Measurements from ENCODE around the gene PKD2. TPM values are rescaled to one million over a fixed set of nuclear protein-coding genes. Genes with fewer than 3 reads are reported as not detected.
A peak's percentile ranks its signal among the peaks of the same experiment; 100 is the strongest.

PKD2 gene
- polyA plus RNA-seq, 3 donors = 1.2 to 9.7 (median 2.4) TPM

DNA sequence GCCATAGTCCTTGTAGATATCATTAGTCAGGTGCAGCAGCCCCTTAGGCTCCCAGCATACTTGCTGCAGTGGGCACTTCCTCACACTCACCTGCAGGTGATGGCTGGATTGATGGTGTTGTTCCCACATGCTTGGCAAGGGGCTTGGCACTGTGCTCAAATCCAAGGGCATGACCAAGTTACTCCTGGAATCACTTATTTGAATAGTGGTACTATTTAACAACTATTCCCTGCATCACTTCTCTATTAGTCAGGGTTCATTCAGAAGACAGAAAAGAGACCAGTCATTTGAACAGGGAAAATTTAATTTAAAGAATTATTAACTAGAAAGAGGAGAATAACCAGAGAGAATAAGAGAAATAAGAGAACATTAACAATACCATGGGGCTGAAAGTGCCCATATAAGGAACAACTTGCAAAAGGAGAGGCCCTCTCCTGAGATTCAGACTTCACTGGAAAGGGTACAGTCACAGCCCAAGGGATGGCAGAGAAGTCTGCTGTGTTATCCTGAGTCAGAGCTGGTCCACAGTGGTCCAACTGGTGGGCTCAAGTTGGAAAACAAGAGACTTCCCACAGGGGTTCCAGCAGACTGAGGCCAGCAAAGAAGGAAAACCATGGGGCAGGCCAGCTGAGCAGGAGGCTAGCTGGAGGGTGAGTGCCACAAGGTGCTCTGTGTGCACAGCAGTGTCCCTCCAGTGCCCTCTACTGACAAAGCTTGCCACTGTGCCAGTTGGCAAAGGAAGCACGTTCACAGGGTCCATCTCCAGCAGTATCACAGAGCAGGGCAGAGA is 22.1 kb upstream of the PKD2 start:
- intact Hi-C loops (cut with micrococcal nuclease) = loop anchor here (10.0 kb wide), 1 partner anchor 310 kb away; no protein-coding TSS in a partner anchor
- no peaks in the 10 kb centered on the region for H3K9me3 ChIP-seq (replicated peaks in 1 of 2; ENCODE audit: control insufficient read depth in 1 of 2, insufficient read depth in 1 of 2, low read length in 2 of 2)
- H3K9me3 Mint-ChIP-seq = no peaks in the 10 kb centered on the region
- no peak overlapping the region for H2AFZ ChIP-seq (ENCODE audit: insufficient read depth, low read depth, low read length, poor library complexity, severe bottlenecking)
- DNase-seq = peak; percentile 20 to 51 (median 37)
- H3K4me1 ChIP-seq (ENCODE audit: control insufficient read depth in 1 of 2, insufficient read depth in 2 of 2, low read length in 2 of 2) = no peaks in the 10 kb centered on the region
- no peak overlapping the region for H3K27ac ChIP-seq (ENCODE audit: low read depth in 1 of 2, low read length in 2 of 2)
- H3K36me3 ChIP-seq (replicated peaks in 1 of 2; ENCODE audit: control insufficient read depth in 1 of 2, insufficient read depth in 2 of 2, low read length in 2 of 2) = no peaks in the 10 kb centered on the region
- H3K9ac ChIP-seq (ENCODE audit: insufficient read depth, low read length, poor library complexity, severe bottlenecking) = no peak overlapping the region
- TF ChIP-seq, protein P1, sequence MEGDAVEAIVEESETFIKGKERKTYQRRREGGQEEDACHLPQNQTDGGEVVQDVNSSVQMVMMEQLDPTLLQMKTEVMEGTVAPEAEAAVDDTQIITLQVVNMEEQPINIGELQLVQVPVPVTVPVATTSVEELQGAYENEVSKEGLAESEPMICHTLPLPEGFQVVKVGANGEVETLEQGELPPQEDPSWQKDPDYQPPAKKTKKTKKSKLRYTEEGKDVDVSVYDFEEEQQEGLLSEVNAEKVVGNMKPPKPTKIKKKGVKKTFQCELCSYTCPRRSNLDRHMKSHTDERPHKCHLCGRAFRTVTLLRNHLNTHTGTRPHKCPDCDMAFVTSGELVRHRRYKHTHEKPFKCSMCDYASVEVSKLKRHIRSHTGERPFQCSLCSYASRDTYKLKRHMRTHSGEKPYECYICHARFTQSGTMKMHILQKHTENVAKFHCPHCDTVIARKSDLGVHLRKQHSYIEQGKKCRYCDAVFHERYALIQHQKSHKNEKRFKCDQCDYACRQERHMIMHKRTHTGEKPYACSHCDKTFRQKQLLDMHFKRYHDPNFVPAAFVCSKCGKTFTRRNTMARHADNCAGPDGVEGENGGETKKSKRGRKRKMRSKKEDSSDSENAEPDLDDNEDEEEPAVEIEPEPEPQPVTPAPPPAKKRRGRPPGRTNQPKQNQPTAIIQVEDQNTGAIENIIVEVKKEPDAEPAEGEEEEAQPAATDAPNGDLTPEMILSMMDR (IDR thresholded peaks at IDR 0.05) = peak; percentile 66
- H3K4me3 Mint-ChIP-seq = no peak overlapping the region
- H3K4me1 Mint-ChIP-seq = peaks cover 2% of the 10 kb centered on the region
- no peaks in the 10 kb centered on the region for H3K27me3 ChIP-seq (ENCODE audit: control insufficient read depth in 2 of 2, insufficient read depth in 2 of 2, low read length in 2 of 2)
- H3K27me3 Mint-ChIP-seq (ENCODE audit: low read depth in 3 of 3) = peaks cover 0 to 2% (median 0%) of the 10 kb centered on the region in 3 donors
- H3K4me2 ChIP-seq (replicated peaks; ENCODE audit: extremely low read depth, low read length, poor library complexity, severe bottlenecking) = no peak overlapping the region
- H4K20me1 ChIP-seq (ENCODE audit: insufficient read depth, low read length) = no peaks in the 10 kb centered on the region
- no peaks in the 10 kb centered on the region for H3K36me3 Mint-ChIP-seq
- H3K27ac Mint-ChIP-seq = peak overlapping the region in 1 of 7 donors; percentile 10
- no peaks in the 10 kb centered on the region for H3K79me2 ChIP-seq (ENCODE audit: insufficient read depth, low read length)
- 0% methylated on average over 1 of the region's 1 CpG for WGBS (ENCODE audit: insufficient coverage)
- H3K4me3 ChIP-seq (replicated peaks in 1 of 3; ENCODE audit: low read depth in 2 of 3, low read length in 3 of 3) = no peak overlapping the region

DNA sequence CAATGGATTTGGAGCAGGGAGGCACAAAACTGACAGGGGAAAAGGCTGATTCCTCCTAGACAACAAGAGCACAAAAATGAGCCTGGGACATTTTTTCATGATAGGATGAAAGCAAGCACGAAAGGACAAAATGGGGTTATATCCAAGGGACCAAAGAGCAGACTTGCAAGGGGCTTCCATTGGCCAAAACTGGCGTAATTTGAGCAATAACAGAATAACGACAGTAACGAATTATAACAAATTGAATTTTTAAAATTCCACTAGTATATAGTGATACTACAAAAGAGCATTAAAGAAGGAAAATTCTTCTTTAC is 21.6 kb upstream of the PKD2 start:
- H3K27me3 Mint-ChIP-seq (ENCODE audit: low read depth in 3 of 3) = peaks cover 0 to 2% (median 0%) of the 10 kb centered on the region in 3 donors
- no peak for DNase-seq
- no peaks in the 10 kb centered on the region for H3K36me3 Mint-ChIP-seq
- H3K9ac ChIP-seq (ENCODE audit: insufficient read depth, low read length, poor library complexity, severe bottlenecking) = no peak overlapping the region
- H2AFZ ChIP-seq (ENCODE audit: insufficient read depth, low read depth, low read length, poor library complexity, severe bottlenecking) = no peak overlapping the region
- H3K79me2 ChIP-seq (ENCODE audit: insufficient read depth, low read length) = no peaks in the 10 kb centered on the region
- WGBS (ENCODE audit: insufficient coverage) = no CpG with 5 or more reads among the region's 4 CpGs
- H3K4me1 ChIP-seq (ENCODE audit: control insufficient read depth in 1 of 2, insufficient read depth in 2 of 2, low read length in 2 of 2) = no peaks in the 10 kb centered on the region
- peaks cover 2% of the 10 kb centered on the region for H3K4me1 Mint-ChIP-seq
- H3K9me3 ChIP-seq (replicated peaks in 1 of 2; ENCODE audit: control insufficient read depth in 1 of 2, insufficient read depth in 1 of 2, low read length in 2 of 2) = no peaks in the 10 kb centered on the region
- no peaks in the 10 kb centered on the region for H4K20me1 ChIP-seq (ENCODE audit: insufficient read depth, low read length)
- no peak overlapping the region for H3K27ac ChIP-seq (ENCODE audit: low read depth in 1 of 2, low read length in 2 of 2)
- H3K4me2 ChIP-seq (replicated peaks; ENCODE audit: extremely low read depth, low read length, poor library complexity, severe bottlenecking) = no peak overlapping the region
- intact Hi-C loops (cut with micrococcal nuclease) = loop anchor here (10.0 kb wide), 1 partner anchor 311 kb away; no protein-coding TSS in a partner anchor
- H3K27ac Mint-ChIP-seq = peak overlapping the region in 1 of 7 donors; percentile 10
- H3K4me3 Mint-ChIP-seq = no peak overlapping the region
- TF ChIP-seq, protein P1 (IDR thresholded peaks at IDR 0.05) = peak; percentile 43
- no peaks in the 10 kb centered on the region for H3K27me3 ChIP-seq (ENCODE audit: control insufficient read depth in 2 of 2, insufficient read depth in 2 of 2, low read length in 2 of 2)
- H3K4me3 ChIP-seq (replicated peaks in 1 of 3; ENCODE audit: low read depth in 2 of 3, low read length in 3 of 3) = no peak overlapping the region
- no peaks in the 10 kb centered on the region for H3K9me3 Mint-ChIP-seq
- H3K36me3 ChIP-seq (replicated peaks in 1 of 2; ENCODE audit: control insufficient read depth in 1 of 2, insufficient read depth in 2 of 2, low read length in 2 of 2) = no peaks in the 10 kb centered on the region

Measured in CD14-positive monocyte (primary cell).